GM18520 (cell line): Measurements from ENCODE around the gene OTUD7B.
"Not testable (repeated sequence)": the region's sequence is repeated elsewhere in the genome, so short reads cannot be mapped to it uniquely, and the experiment has no call there.

Experiments
- ATAC-seq: cut with Tn5 transposase; IDR thresholded peaks from one replicate; pipeline ENCODE4 v1.9.1; 2021; ENCODE audit not compliant: unreplicated experiment

The OTUD7B gene

DNA sequence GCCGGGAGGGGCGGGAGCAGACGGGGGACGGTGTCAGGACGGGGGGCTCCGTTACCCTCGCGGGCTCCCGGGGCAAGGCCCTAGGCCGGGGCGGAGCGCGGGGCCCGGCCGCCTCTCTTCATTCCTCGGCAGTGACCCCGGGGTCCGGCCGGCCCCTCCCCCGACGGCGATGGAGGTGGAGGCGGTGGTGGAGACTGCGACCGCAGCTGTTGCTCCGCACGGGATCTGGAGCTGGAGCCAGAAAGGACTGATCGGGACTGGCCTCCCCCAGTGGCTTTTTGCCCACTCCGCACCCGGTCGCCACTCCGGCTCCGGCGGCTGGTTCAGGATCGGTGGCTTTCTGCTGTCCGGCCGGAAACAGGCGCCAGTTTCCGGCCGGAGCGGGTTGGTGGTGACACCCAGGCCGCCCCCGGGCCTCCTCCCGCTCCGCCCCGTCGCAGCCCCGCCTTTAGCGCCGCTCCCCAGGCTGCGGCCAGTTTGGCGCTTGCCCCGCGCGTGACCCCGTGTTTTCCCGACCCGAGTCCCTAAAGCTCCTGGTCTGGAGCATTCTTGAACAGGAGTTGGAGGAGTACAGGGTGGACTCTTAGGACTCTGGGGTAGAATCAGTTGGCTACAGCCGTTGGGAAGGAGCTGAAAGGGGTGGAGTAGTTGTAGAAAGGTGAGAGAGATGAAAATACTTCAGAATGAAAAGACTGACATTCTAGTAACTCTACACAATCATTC is at the start of gene OTUD7B:
OTUD7B (minus strand) TSS at position 334 of the 723 bp plus-strand sequence. CDS start 33,216 bp downstream, outside the sequence.
- ATAC-seq, result peak; percentile 70

DNA sequence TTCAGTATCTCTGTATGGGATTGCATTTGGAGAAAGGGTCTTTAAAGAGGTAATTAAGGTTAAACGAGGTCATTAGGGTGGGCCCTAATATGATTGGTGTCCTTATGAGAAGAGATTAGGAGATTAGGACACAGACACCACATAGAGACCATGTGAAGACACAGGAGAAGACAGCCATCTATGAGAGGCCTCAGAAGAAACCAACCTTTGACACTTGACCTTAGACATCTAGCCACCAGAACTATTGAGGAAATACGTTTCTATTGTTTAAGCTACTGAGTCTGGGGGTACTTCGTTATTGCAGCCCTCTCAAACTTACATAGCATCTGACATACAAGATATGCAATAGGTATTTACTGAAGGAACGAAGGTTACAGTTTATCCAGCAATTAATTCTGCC is 49.7 kb upstream of the OTUD7B start:
- ATAC-seq, result no peak

DNA sequence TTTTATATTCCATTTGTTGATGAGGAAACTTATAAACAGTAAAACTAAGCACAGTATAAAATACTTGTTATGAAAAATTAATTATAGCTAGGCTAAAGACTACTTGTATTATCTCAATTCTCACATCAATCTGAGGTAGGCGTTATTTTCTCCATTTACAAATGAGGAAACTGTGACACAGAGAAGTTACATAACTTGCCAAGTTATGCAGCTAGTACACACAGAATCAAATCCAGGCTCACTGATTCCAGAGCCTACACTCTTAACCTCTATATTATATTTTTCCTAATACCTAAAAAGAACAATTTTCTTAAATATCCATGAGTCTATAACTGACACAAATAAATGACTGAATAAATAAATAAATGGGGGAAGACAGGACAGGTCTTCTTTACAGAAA is 45.9 kb upstream of the OTUD7B start:
- ATAC-seq, result no peak

DNA sequence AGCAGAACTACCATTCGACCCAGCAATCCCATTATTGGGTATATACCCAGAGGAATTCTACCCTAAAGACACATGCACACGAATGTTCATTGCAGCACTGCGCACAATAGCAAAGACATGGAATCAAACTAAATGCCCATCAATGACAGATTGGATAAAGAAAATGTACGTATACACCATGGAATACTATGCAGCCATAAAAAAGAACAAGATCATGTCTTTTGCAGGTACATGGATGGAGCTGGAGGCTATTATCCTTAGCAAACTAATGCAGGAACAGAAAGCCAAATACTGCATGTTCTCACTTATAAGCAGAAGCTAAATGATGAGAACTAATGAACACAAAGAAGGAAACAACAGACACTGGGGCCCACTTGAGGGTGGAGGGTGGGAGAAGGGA is 45.0 kb upstream of the OTUD7B start:
- ATAC-seq, result not testable (repeated sequence)

DNA sequence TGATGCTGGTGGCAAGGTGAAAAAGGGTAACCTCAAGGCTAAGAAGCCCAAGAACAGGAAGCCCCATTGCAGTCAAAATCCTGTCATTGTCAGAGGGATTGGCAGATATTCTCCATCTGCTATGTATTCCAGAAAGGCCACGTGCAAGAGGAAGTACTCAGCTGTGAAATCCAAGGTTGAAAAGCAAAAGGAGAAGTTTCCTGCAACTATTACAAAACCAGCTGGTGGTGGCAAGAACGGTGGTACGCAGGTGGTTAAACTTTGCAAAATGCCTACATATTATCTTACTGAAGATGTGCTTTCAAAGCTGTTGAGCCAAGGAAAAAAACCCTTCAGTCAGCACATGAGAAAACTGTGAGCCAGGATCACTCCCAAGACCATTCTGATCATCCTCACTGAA is 43.4 kb upstream of the OTUD7B start:
- ATAC-seq, result no peak

DNA sequence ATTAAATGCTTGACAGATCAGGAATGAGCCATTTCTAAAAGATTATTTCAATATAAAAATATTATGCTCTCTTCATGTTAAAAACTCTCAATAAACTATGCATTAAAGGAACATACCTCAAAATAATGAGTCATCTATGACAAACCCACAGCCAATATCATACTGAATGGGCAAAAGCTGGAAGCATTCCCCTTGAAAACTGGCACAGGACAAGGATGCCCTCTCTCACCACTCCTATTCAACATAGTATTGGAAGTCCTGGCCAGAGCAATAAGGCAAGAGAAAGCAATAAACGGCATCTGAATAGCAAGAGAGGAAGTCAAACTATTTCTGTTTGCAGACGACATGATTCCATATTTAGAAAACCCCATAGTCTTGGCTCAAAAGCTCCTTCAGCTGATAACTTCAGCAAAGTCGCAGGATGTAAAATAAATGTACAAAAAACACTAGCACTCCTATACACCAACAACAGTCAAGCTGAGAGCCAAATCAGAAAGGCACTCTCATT is 41.4 kb upstream of the OTUD7B start:
- not testable (repeated sequence) for ATAC-seq

DNA sequence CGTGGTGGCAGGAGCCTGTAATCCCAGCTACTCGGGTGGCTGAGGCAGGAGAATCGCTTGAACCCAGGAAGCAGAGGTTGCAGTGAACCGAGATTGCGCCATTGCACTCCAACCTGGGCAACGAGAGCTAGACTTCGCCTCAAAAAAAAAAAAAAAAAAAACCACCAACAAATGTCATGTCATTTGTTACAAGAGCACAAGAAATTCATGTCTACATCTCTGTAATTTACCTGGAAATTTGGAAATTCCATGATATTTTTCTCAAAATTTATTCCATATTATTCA is 40.5 kb upstream of the OTUD7B start:
- no peak for ATAC-seq

DNA sequence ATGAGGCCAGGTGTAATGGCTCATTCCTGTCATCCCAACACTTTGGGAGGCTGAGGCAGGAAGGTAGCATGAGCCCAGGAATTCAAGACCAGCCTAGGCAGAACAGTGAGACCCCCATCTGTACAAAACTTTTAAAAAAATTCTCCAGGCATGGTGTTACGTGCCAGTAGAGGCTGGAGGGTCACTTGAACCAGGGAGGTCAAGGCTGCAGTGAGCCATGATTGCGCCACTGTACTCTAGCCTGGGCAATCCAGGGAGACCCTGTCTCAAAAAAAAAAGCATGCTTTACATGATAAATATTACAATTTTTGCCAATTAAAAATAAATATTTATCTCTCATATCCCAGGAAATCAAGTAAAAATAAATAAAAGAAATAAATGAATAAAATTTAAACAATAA is 39.4 kb upstream of the OTUD7B start:
- no peak for ATAC-seq

DNA sequence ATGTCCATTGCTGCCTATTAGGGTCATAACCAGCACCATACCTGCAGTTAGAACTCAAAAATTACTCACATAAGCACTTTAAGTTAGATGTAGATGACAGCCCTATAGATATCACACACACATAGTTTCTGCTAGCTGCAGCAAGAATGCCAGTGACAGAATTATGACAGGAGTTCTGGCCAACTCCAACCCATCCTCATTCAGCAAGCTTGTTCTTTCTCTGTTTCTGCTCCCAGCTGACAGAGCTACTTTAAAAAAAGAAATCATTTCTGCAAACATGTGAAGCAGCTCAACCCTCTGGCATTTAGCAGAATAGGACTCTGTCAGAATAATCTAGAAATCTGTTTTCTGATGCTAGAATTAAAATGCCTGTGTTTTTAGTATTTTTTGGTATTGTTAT is 23.8 kb upstream of the OTUD7B start:
- ATAC-seq, result no peak

DNA sequence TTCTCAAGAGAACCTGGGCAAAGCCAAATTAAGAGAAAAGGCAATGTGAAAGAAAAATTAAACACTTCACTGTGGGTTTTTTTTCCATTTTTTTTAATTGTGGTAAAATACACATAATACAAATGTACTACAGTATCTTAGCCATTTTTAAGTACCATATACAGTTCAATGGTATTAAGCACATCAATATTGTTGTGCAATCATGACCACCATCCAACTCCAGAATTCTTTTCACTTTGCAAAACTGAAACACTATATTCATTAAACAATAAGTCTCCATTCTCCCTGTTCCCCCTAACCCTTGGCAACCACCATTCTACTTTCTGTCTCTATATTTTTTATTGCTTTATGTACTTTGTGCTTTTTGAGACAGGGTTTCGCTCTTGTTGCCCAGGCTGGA is 17.8 kb upstream of the OTUD7B start:
- no peak for ATAC-seq

DNA sequence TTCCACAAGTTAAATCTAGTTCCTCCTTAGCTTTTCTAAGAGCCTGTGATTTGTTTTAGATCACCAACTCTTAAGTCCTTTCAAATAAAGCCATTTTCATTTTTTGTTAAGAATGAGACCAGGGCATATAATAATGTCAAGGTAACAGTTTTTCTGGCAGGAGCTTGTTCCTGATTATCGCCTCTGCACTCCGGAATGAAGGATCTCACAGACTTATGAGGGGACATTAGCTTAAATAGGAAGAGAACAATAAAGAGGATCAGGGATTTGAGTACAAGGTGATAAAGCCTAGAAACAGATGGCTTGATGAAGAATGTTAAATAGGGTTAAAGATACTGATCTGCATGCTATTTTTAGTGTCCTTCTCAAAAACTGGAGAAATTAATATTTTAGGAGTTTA is 13.6 kb upstream of the OTUD7B start:
- no peak for ATAC-seq

DNA sequence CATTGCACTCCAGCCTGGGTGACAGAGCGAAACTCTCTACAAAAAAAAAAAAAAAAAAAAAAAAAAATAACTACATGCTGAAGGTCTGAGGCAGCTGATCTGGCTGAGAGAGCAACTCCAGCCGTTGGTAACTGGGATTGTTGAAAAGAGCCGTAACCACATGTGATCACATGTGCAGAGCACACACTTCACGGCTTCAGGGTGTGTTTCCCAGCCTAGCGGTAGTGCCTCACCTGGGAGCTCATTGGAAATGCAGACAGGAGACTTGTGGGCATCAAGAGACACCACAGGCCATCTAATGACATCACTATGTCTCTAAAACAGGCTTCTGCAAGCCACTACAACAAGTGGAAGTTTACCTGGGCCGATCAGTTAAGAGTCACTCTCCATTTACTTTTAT is 11.8 kb upstream of the OTUD7B start:
- no peak for ATAC-seq

DNA sequence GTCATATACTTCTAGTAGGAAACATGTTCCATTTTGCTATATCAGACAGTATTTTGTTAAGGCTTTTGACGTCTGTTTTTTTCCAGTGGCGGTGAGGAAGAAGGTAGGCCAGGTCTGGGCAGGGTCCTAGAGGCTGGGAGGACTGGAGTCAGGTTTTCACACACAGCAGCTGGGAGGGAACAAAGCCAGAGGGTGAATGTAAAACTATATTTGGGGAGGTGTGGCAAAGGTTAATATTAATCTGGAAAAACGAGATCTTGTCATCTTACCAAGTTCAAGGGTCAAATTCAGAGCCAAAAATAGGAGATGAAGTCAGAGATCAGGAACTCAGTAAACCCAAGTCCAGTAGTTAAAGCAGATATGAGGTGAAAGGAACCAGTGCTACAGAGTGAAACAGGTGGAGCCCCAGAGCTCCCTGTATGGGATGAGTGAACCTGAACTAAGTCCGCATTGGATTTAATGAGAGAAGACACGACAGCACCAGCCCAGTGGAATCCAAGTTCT is 10.7 kb upstream of the OTUD7B start:
- ATAC-seq, result no peak

DNA sequence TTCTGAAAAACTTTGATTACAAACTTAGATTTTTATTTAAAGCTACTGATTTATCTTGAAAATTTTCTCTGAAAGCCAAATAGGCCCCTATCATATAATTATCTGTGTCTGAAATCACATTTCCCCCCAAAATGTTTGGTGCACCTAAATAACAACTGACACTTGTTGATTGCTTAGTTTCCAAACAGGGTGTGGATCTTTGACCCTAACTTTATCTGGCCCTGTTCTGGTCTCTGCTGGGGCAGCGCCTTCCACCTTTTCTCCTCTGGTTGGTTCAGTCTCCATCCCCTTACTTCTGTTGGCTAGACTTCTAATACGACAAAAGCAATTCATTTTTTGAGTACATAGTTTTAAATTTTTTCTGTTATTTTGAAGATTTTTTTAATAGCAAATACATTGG is 10.2 kb upstream of the OTUD7B start:
- ATAC-seq, result no peak

DNA sequence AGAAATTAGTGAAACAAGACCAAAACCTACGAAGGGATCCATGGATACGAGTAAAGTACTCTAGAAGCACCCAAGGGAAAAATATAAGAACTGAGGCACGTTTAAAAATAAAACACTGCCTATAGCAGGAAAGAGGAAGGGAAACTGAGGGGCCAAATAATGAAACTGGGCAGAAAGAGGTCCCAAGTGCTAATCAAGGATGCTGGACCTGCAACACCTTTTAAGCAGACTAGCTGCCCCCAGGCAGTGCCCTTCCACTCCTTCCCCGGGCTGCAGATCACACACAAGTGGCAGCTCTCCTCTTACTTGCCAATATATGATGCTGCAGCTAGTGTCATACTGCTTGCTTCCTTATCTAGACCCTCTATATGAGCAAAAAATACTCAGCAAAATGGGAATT is 7.6 kb upstream of the OTUD7B start:
- no peak for ATAC-seq

DNA sequence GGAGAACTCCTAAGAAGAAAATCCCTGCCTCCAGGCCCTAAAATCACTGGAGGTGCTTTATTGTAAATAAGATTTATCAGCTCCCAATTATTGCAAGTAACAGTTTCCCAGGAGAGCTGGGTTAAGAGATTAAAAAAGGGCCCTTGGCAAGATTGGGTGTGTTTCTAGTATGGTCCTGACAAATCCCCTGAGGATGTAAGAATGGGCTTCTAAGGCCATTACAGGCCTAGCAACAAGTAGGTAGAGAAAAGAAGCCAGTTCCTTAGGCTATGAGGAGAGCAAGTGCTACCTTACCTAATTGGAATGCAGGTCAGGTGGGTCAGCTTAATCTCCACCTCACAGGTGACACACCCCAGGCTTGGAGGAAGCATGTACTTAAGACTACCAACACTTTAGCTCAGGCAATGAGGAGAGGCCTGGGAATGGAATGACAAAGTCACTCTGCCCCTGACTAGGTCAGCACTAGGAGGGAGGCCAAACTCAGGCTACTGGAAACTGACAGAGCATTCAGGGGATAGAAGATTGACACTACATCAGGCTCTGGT is 6.8 kb upstream of the OTUD7B start:
- no peak for ATAC-seq

DNA sequence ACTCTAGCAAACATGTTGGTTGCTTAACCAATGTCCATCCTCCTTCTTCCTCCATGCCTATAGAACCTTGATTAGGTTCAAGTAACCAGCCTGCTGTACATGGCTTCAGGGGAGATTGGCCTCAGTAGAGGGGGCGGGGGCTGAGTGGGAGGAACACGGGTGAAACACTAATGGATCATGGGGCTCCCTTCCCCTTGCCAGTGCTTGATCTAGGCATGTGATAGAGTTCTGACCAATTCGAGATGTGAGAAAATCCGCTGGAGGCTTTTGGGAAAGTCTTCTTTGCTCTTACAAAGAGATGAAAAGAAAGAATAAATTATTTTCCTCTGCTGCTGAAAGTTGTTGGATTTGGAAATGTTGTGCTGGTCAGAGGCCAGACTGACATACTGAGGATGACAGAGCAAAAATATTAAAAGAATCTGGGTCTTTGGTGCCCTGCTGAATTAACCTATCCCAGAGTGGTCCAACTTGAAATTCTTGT is 5.2 kb upstream of the OTUD7B start:
- no peak for ATAC-seq

DNA sequence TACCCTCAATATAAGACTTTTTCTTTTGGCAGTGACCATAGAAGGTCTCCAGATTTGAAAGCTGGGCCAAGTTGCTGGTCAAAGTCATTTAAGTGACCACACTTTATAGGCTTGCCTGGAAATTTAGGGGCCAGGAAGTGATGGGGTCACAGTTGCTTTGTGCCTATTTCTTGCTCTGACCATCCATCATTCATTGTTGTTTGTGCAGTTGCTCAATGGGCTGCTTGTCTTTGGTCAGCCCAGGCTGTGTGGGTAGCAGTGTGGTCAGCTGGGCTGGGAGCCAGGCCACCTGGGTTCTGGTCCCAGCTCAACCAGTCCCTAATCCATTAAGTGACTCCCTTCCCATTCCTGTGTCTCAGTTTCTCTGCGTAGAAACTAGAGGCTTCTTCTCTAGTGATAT is 2.1 kb upstream of the OTUD7B start:
- ATAC-seq, result no peak

DNA sequence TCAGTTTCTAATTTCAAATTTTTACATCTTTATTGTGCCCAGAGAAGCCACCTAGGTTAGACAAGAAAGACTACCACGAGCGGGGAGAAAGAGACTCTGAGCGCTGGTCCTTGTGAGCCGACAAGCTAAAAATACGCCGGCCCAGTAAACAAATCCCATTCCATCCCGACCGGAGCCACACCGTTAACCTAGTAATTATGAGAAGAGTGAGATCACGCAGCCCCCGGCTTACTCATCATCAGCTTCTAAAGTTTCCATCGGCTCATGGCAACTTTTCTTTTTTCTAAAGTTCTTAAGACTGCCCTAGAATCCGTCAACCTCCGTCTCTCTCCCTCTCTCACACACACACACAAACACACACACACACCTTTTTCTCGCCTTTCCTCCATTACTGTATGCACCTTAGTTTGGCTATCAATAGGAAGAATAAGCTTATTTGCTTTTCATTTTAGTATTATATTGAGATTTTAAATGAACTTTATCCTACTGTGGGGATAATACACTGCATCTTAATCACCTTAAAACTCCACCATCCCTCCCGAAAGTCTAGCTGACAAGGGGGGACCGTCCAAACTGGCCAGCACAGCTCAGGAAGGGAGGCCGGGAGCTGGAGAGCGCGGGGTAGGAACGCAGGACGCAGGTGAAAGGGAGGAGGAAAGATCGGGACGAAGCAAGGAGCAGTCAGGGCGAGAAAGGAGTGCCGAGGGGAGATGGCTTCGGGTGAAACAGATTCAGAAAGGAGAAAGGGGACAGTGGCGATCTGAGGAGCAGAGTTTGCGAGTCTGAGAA is 728 bp downstream of the OTUD7B start:
- no peak for ATAC-seq

DNA sequence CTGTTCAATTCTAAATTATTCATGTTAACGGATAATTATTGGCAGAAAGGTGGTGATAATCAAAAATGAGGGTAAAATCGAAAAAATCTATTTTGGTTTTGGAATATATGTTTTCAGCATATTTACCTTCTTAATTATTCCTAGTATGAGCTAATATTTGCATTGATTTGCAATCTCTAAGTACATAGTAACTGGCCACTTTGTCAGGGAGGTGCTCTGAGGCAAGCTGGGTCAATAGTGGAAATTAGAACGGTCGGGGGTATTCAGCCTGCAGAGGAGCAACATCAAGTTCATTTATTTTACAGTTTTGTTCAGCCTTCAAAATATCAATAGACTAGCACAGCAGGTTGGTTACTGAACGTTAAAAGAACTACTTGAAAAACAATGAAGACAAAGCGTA is 1.8 kb downstream of the OTUD7B start:
- ATAC-seq, result no peak

DNA sequence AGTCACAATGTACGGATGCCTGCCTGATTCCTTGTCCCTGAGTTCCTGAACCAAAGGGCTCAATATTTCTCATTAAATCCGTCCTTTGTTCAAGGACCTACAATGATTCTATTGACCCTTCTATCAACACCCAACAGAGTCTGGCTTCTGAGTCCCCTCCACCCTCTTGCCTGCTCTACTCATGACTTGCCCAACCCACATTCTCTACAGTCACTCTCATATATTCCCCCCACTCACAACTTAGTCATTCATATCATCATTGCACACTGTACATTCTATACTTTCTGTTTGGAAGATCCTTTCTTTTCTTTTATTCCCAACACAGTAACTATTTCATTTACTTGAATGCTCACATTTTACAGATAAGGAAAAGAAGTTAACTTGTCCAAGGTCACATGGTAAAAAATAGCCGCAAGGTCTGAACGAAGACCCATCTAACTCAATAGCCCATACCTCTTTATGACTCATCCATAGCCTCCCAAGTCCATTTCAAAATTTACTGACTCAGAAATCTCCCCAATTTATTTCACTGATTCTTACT is 3.6 kb downstream of the OTUD7B start:
- no peak for ATAC-seq

DNA sequence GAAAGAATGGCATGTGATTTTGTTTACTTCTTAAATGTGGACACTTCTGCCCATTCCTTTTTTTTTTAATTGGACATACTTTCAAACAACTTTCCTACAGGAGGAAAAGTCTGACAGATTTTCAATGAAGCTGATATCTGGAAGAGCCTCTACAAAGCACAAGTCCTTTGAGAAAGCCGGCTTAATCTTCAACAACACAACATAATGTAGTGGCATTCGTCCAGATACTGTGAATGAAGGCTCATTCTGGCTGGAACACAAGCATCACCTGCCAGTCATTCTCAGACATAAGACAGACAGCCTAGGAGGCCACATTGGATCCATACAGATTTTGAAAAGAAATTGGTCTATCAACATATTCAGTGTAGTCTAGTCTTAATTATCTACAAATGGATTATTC is 4.9 kb downstream of the OTUD7B start:
- no peak for ATAC-seq
